ENCODE data around the gene CAMTA1.

DNA sequence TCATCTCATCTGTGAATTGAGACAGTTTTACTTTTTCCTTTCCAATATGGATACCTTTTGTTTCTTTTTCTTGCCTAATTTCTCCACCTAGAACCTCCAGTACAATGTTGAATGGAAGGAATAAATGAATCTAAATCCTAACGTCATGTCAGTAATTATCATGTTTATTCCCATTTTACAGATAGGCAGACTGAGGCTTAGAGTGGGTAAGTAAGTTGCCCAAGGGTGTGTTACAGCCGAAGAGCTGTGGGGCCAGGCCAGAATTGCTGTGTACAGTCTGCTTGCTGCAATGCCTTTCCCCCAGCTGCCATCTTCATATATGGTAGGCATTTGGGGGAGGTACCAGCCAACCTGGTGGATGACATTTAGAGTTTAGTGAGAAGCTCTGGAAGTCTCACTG, 162.7 kb downstream of the CAMTA1 start:
- TF ChIP-seq CTCF (IDR thresholded peaks at IDR 0.05) (no peak), POLR2A (IDR thresholded peaks at IDR 0.05) (no peak), POLR2AphosphoS5 (IDR thresholded peaks at IDR 0.05; ENCODE audit: insufficient read depth in 1 of 2, low read depth in 1 of 2) (no peak)
